ENCODE measurements around the gene PICK1. TPM values are rescaled to one million over a fixed set of nuclear protein-coding genes. Genes with fewer than 3 reads are reported as not detected.

Gene PICK1
- total and polyA plus RNA-seq, 4 donors: 5.8 to 25.8 (median 13.1) TPM

DNA sequence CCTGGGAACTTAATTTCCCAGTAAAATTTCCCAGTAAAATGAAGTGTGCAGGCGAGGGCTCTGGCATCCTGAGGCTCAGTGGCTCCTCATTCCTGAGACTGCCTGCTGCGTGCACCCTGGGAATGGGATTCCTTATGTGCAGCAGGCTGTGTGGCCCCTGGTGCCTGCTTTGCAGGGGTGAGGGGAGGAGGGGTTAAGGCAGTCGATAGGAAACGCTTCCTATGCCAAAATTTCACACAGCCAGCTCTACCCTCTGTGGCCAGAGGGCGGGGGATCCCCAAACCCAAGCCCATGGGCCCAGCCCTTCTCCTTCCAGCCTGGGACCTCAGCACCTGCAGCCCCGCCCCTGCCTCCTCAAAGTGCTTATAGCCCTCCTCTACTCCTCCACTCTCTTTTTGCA, 65.4 kb downstream of the PICK1 start:
- DNase-seq (ENCODE audit: low spot score): no peak
- TF ChIP-seq HNF4A (conservative IDR thresholded peaks at IDR 0.05) (no peak), RXRA (IDR thresholded peaks at IDR 0.05) (no peak), FOXA1 (IDR thresholded peaks at IDR 0.05) (no peak), HNF4G (IDR thresholded peaks at IDR 0.05) (no peak)
- TF ChIP-seq, protein P1, sequence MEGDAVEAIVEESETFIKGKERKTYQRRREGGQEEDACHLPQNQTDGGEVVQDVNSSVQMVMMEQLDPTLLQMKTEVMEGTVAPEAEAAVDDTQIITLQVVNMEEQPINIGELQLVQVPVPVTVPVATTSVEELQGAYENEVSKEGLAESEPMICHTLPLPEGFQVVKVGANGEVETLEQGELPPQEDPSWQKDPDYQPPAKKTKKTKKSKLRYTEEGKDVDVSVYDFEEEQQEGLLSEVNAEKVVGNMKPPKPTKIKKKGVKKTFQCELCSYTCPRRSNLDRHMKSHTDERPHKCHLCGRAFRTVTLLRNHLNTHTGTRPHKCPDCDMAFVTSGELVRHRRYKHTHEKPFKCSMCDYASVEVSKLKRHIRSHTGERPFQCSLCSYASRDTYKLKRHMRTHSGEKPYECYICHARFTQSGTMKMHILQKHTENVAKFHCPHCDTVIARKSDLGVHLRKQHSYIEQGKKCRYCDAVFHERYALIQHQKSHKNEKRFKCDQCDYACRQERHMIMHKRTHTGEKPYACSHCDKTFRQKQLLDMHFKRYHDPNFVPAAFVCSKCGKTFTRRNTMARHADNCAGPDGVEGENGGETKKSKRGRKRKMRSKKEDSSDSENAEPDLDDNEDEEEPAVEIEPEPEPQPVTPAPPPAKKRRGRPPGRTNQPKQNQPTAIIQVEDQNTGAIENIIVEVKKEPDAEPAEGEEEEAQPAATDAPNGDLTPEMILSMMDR (IDR thresholded peaks at IDR 0.05; ENCODE audit: low read depth, low read length, missing input control): no peak
- Histone ChIP-seq H3K9ac (ENCODE audit: low read depth in 1 of 2, low read length in 2 of 2) (no peak overlapping the region), H3K4me3 (ENCODE audit: low read depth in 1 of 3, low read length in 3 of 3) (no peak overlapping the region), H3K4me1 (ENCODE audit: control insufficient read depth in 4 of 4, insufficient read depth in 4 of 4, low read length in 3 of 4) (no peaks in the 10 kb centered on the region), H3K36me3 (ENCODE audit: control insufficient read depth in 4 of 4, insufficient read depth in 3 of 4, low read depth in 1 of 4, low read length in 3 of 4) (peaks cover 0 to 3% (median 1%) of the 10 kb centered on the region in 4 donors), H3K9me3 (ENCODE audit: control insufficient read depth in 4 of 4, low read length in 3 of 4) (no peaks in the 10 kb centered on the region), H3K27me3 (ENCODE audit: control insufficient read depth in 4 of 4, insufficient read depth in 4 of 4, low read length in 3 of 4) (no peaks in the 10 kb centered on the region), H3K27ac (ENCODE audit: low read depth in 1 of 2, low read length in 2 of 2) (no peak overlapping the region)
- WGBS: 85% methylated on average over 6 of the region's 6 CpGs

DNA sequence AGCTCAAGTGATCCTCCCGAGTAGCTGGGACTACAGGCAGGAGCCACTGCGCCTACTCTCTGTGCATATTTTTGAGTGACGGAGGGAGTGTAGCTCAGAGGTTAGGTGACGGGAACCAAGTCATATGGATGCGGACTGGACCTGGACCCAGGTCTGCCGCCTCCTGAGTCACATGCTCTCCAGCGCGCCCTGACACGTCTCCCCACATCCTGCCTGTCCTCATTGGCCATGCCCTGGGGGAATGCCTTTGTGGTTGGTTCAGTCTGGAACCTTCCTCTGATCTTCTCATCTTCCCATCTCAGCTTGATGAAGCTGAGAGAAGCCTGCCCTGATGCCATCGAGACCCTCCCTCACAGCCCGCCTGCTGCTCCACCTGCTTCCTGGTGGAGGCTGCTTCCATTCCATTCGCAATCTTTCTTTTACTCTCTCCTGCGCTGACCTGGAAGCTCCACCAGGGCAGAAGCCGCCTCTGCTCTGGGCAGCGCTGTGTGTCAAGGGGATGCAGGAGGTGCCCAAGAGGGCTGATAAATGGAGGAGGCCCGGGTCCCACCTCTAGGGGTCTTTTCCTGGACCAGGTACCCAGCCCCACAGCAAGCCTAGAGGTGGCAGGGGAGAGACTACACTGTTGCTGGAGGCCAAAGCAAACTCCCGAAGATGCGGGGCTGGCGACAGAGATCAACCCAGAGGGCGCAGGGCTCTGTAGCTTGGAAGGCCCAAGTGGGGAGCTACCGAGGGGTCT, 67.2 kb downstream of the PICK1 start:
- Histone ChIP-seq H3K9ac (ENCODE audit: low read depth in 1 of 2, low read length in 2 of 2) (no peak overlapping the region), H3K4me3 (ENCODE audit: low read depth in 1 of 3, low read length in 3 of 3) (no peak overlapping the region), H3K27me3 (ENCODE audit: control insufficient read depth in 4 of 4, insufficient read depth in 4 of 4, low read length in 3 of 4) (no peaks in the 10 kb centered on the region), H3K27ac (ENCODE audit: low read depth in 1 of 2, low read length in 2 of 2) (no peak overlapping the region), H3K4me1 (ENCODE audit: control insufficient read depth in 4 of 4, insufficient read depth in 4 of 4, low read length in 3 of 4) (no peaks in the 10 kb centered on the region), H3K9me3 (ENCODE audit: control insufficient read depth in 4 of 4, low read length in 3 of 4) (no peaks in the 10 kb centered on the region), H3K36me3 (ENCODE audit: control insufficient read depth in 4 of 4, insufficient read depth in 3 of 4, low read depth in 1 of 4, low read length in 3 of 4) (peaks cover 0 to 3% (median under 1%) of the 10 kb centered on the region in 4 donors)
- WGBS: 94% methylated on average over 21 of the region's 21 CpGs
- no peak for DNase-seq (ENCODE audit: low spot score)
- TF ChIP-seq, protein P2, sequence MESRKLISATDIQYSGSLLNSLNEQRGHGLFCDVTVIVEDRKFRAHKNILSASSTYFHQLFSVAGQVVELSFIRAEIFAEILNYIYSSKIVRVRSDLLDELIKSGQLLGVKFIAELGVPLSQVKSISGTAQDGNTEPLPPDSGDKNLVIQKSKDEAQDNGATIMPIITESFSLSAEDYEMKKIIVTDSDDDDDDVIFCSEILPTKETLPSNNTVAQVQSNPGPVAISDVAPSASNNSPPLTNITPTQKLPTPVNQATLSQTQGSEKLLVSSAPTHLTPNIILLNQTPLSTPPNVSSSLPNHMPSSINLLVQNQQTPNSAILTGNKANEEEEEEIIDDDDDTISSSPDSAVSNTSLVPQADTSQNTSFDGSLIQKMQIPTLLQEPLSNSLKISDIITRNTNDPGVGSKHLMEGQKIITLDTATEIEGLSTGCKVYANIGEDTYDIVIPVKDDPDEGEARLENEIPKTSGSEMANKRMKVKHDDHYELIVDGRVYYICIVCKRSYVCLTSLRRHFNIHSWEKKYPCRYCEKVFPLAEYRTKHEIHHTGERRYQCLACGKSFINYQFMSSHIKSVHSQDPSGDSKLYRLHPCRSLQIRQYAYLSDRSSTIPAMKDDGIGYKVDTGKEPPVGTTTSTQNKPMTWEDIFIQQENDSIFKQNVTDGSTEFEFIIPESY (IDR thresholded peaks at IDR 0.05): no peak
- TF ChIP-seq RXRA (IDR thresholded peaks at IDR 0.05) (no peak), EGR1 (IDR thresholded peaks at IDR 0.05; ENCODE audit: low read depth in 2 of 2) (no peak), SP1 (IDR thresholded peaks at IDR 0.05) (no peak), JUND (IDR thresholded peaks at IDR 0.05) (no peak), HNF4A (conservative IDR thresholded peaks at IDR 0.05) (no peak), NR2F2 (IDR thresholded peaks at IDR 0.05) (no peak), TAF1 (conservative IDR thresholded peaks at IDR 0.05) (no peak), YY1 (IDR thresholded peaks at IDR 0.05) (no peak), FOXA1 (IDR thresholded peaks at IDR 0.05) (no peak), HNF4G (IDR thresholded peaks at IDR 0.05) (no peak), RAD21 (IDR thresholded peaks at IDR 0.05) (no peak), GABPA (IDR thresholded peaks at IDR 0.05 in 1 of 2, conservative IDR thresholded peaks at IDR 0.05 in 1 of 2) (no peak)
- TF ChIP-seq, protein P1 (IDR thresholded peaks at IDR 0.05; ENCODE audit: low read depth, low read length, missing input control): no peak
- TF ChIP-seq, protein P3, sequence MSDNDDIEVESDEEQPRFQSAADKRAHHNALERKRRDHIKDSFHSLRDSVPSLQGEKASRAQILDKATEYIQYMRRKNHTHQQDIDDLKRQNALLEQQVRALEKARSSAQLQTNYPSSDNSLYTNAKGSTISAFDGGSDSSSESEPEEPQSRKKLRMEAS (IDR thresholded peaks at IDR 0.05): no peak
- TF ChIP-seq, protein P4, sequence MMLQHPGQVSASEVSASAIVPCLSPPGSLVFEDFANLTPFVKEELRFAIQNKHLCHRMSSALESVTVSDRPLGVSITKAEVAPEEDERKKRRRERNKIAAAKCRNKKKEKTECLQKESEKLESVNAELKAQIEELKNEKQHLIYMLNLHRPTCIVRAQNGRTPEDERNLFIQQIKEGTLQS (IDR thresholded peaks at IDR 0.05): no peak
- TF ChIP-seq, protein P5, sequence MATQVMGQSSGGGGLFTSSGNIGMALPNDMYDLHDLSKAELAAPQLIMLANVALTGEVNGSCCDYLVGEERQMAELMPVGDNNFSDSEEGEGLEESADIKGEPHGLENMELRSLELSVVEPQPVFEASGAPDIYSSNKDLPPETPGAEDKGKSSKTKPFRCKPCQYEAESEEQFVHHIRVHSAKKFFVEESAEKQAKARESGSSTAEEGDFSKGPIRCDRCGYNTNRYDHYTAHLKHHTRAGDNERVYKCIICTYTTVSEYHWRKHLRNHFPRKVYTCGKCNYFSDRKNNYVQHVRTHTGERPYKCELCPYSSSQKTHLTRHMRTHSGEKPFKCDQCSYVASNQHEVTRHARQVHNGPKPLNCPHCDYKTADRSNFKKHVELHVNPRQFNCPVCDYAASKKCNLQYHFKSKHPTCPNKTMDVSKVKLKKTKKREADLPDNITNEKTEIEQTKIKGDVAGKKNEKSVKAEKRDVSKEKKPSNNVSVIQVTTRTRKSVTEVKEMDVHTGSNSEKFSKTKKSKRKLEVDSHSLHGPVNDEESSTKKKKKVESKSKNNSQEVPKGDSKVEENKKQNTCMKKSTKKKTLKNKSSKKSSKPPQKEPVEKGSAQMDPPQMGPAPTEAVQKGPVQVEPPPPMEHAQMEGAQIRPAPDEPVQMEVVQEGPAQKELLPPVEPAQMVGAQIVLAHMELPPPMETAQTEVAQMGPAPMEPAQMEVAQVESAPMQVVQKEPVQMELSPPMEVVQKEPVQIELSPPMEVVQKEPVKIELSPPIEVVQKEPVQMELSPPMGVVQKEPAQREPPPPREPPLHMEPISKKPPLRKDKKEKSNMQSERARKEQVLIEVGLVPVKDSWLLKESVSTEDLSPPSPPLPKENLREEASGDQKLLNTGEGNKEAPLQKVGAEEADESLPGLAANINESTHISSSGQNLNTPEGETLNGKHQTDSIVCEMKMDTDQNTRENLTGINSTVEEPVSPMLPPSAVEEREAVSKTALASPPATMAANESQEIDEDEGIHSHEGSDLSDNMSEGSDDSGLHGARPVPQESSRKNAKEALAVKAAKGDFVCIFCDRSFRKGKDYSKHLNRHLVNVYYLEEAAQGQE (IDR thresholded peaks at IDR 0.05): no peak

Data from liver (tissue), 9 donors.